Testis (tissue), 2 donors: ENCODE data around the gene FAM241B.

Experiments
- CTCF ChIP-seq, 3 experiments: fragments of 450-650 bp in 2 of 3; fragments of 200-600 bp in 1 of 3; sonication (generic) in 1 of 3; IDR thresholded peaks; one replicate each; pipeline ENCODE4 v1.5.1; 2016 to 2019; ENCODE audit warnings: antibody characterized with exemption in 3 of 3, mild to moderate bottlenecking in 2 of 3, moderate library complexity in 1 of 3
- POLR2A ChIP-seq: fragments of 450-650 bp; IDR thresholded peaks from one replicate; pipeline ENCODE4 v1.6.1; 2017; ENCODE audit warnings: antibody characterized with exemption, mild to moderate bottlenecking, moderate library complexity

- TF ChIP-seq CTCF (IDR thresholded peaks at IDR 0.05), result no peak
- no peak for TF ChIP-seq POLR2A
Observed at GRCh38 chr10:69640196-69640980, 10.3 kb downstream of the FAM241B start.
